Hepatocyte (in vitro differentiated cells): ENCODE results near the gene HCN3.

ENCODE experiments used
- EZH2 ChIP-seq: fragments of 200-600 bp; sonication (generic); IDR thresholded peaks from 2 replicates; pipeline ENCODE4 v1.6.1; 2016; ENCODE audit warnings: antibody characterized with exemption, mild to moderate bottlenecking, borderline replicate concordance
- TF ChIP-seq, protein P1 (sequence below): fragments of 200-600 bp; sonication (generic); IDR thresholded peaks from 2 replicates; pipeline ENCODE4 v1.5.1; 2016; ENCODE audit warnings: antibody characterized with exemption, mild to moderate bottlenecking; ENCODE audit not compliant: poor library complexity

DNA sequence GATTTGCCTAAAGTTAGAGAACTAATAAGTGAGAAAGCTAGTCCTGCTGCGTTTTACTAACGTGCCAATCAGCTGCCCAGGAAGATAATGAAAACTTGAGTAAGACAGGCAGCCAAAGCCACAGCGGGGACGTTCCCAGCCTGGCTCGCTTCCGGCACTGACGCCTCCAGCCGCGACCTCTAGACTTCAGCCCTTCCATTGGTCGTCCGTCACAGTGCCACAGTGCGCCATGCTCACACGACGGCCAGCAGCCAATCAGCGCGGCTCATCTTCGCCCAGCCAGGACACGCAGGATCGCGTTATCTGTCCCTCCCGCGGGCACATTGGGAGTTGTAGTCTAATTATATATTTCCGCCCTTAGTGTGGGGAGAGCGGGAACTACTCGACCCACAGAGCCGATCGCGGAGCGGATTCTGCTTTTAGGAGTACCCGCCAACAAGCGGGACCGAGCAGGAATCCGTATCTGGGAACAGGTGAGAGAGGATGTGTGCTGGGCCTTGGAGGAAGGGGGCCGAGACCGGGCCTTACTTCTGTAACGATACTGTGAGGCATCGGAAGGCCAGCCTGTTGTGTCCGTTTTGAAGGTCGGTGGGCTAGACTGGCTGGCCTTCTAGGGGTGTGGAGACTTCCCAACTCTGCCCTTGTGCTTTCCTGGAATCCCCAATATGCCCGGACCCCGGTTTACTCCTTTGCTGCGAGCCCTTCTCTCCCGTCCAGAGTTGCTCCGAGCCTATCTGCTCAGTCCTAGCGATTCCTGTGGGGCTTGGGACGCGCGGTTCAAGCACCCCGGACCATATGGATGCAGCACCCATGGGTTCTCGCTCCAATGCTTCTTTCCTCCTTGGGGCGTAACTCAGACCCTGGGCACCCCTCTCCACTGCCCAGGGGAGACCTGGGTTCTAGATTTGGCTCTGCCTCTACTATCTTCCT, 31.5 kb downstream of the HCN3 start, which contains the start of gene FDPS:
- TF ChIP-seq, protein P1, sequence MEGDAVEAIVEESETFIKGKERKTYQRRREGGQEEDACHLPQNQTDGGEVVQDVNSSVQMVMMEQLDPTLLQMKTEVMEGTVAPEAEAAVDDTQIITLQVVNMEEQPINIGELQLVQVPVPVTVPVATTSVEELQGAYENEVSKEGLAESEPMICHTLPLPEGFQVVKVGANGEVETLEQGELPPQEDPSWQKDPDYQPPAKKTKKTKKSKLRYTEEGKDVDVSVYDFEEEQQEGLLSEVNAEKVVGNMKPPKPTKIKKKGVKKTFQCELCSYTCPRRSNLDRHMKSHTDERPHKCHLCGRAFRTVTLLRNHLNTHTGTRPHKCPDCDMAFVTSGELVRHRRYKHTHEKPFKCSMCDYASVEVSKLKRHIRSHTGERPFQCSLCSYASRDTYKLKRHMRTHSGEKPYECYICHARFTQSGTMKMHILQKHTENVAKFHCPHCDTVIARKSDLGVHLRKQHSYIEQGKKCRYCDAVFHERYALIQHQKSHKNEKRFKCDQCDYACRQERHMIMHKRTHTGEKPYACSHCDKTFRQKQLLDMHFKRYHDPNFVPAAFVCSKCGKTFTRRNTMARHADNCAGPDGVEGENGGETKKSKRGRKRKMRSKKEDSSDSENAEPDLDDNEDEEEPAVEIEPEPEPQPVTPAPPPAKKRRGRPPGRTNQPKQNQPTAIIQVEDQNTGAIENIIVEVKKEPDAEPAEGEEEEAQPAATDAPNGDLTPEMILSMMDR: no peak
- TF ChIP-seq EZH2: no peak
